Thymus (tissue), 11 donors: Measurements from ENCODE around the gene KCNK17. TPM values are rescaled to one million over a fixed set of nuclear protein-coding genes. Genes with fewer than 3 reads are reported as not detected.
"Not testable (repeated sequence)": the region's sequence is repeated elsewhere in the genome, so short reads cannot be mapped to it uniquely, and the experiment has no call there.

Experiments used
- DNase-seq, 9 donors: peaks; one replicate each; pipeline ENCODE4 v3.0.0-alpha.2; 2013; ENCODE audit warnings: low spot score in 9 of 9, low read depth in 6 of 9, missing footprints in 1 of 9
- H3K27ac ChIP-seq, 2 donors: one replicate each; pipeline ENCODE4 v1.5.1; 2013; ENCODE audit warnings: control low read depth in 1 of 2, low read depth in 1 of 2, low read length in 1 of 2, mild to moderate bottlenecking in 1 of 2, moderate library complexity in 1 of 2
- H3K27me3 ChIP-seq, 2 donors: one replicate each; pipeline ENCODE4 v1.5.1; 2013; ENCODE audit warnings: low read length in 1 of 2; ENCODE audit not compliant: control insufficient read depth in 2 of 2, insufficient read depth in 1 of 2
- H3K36me3 ChIP-seq, 2 donors: one replicate each; pipeline ENCODE4 v1.5.1; 2013; ENCODE audit warnings: low read length in 1 of 2, mild to moderate bottlenecking in 1 of 2, moderate library complexity in 1 of 2; ENCODE audit not compliant: control insufficient read depth in 2 of 2, insufficient read depth in 2 of 2
- H3K4me1 ChIP-seq, 2 donors: one replicate each; pipeline ENCODE4 v1.5.1; 2013; ENCODE audit warnings: low read length in 2 of 2; ENCODE audit not compliant: control insufficient read depth in 2 of 2, insufficient read depth in 2 of 2
- H3K4me3 ChIP-seq, 2 donors: one replicate each; pipeline ENCODE4 v1.5.1; 2013; ENCODE audit warnings: low read length in 2 of 2, control low read depth in 1 of 2, mild to moderate bottlenecking in 1 of 2
- H3K9me3 ChIP-seq, 2 donors: one replicate each; pipeline ENCODE4 v1.5.1; 2013; ENCODE audit warnings: low read length in 1 of 2, mild to moderate bottlenecking in 1 of 2; ENCODE audit not compliant: control insufficient read depth in 2 of 2, insufficient read depth in 1 of 2
- WGBS: extraction: QIAGEN DNeasy Blood & Tissue Kit; methylation state at CpG from one replicate; pipeline ENCODE4 v1.1.7; 2013; 5-methylcytosine and 5-hydroxymethylcytosine counted together
- polyA plus RNA-seq: library from polyadenylated mRNA; stranded (reverse); fragments of 200-250 nt; gene quantifications from one replicate; pipeline ENCODE4 v1.2.3, GENCODE V29; 2013
- total RNA-seq: library from RNA; stranded (reverse); fragments of 120-200 nt; gene quantifications from one replicate; pipeline ENCODE4 v1.2.4, GENCODE V29; 2013
- donor health status: healthy.

KCNK17 gene
- total and polyA plus RNA-seq, 2 donors: 0.80 to 1.0 TPM

DNA sequence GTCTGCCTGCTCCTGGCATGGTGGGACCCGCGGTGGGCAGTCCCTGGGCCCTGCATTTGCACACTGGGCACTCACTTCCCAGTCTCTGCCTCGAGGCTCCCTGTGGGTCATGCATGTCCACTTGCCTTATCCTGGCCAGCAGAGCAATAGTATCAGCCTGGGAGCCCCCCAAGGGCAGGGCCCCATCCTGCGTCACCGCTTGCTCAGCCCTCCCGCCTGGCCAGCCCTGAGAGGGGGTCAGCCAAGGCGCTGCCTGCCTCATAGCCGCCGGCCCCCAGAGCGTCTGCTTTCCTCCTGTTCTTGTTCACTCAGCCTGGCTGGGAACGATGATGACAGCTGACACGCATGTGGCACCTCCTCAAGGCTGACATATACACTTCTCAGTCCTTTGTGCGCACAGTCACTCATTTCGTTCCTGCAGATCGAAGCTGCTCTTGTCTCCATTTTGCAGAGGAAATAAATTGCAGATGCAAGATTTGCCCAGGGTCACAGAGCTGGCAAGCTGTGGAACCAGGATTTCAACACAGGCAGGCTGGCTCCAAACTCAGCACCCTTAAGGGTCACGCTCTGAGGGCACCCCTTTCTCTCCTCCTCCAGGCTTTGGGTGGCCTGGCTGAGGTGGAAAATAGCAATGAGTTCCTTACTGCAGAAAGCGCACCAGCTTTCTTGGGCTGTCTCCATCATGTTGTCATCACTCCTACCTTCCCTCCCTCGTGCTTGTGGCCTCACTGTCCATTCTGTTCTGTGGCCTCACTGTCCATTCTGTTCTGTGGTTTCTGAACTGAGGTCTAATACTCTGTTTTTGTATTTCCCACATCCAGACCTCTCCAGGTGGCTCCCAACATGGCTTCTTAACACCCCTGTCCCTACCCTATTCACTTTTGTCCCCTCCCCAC, 17.2 kb downstream of the KCNK17 start:
- DNase-seq: no peak
- Histone ChIP-seq H3K9me3 (no peaks in the 10 kb centered on the region), H3K27ac (no peak overlapping the region), H3K4me1 (no peaks in the 10 kb centered on the region), H3K4me3 (no peak overlapping the region), H3K36me3 (no peaks in the 10 kb centered on the region), H3K27me3 (no peaks in the 10 kb centered on the region)
- 89% methylated on average over 18 of the region's 18 CpGs for WGBS

GRCh38 chr6:39295611-39296011, 18.6 kb downstream of the KCNK17 start:
- Histone ChIP-seq H3K27ac (no peak overlapping the region), H3K36me3 (no peaks in the 10 kb centered on the region), H3K4me1 (no peaks in the 10 kb centered on the region), H3K9me3 (no peaks in the 10 kb centered on the region), H3K27me3 (no peaks in the 10 kb centered on the region), H3K4me3 (no peak overlapping the region)
- 90% methylated on average over 5 of the region's 5 CpGs for WGBS
- DNase-seq: no peak

DNA sequence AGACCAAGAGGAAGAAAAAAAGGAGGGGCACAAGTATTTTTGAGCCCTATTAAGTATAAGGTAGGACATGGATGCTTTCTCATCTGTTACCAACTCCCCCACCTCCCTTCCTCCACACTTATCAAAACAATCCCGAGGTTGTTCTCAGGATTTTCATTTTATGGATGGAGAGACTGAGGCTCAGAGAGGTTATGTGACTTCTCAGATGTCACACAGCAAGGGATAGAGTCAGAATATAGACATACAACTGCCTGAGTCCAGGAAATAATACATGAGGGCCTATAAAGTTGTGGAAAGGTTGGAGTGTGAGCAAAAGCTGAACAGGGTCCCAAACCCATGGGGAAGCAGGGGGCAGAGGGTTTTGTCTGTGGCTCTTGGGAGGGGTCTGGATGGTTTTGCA, 19.3 kb downstream of the KCNK17 start:
- no peak overlapping the region for H3K27ac ChIP-seq
- no peak overlapping the region for H3K4me3 ChIP-seq
- H3K9me3 ChIP-seq: no peaks in the 10 kb centered on the region
- DNase-seq: no peak
- no peaks in the 10 kb centered on the region for H3K36me3 ChIP-seq
- WGBS: 84% methylated on average over 1 of the region's 1 CpG
- no peaks in the 10 kb centered on the region for H3K4me1 ChIP-seq
- H3K27me3 ChIP-seq: no peaks in the 10 kb centered on the region

GRCh38 chr6:39294133-39294532, 20.1 kb downstream of the KCNK17 start:
- Histone ChIP-seq H3K36me3 (no peaks in the 10 kb centered on the region), H3K27ac (no peak overlapping the region), H3K4me3 (no peak overlapping the region), H3K27me3 (no peaks in the 10 kb centered on the region), H3K4me1 (no peaks in the 10 kb centered on the region), H3K9me3 (no peaks in the 10 kb centered on the region)
- DNase-seq: no peak
- 83% methylated on average over 5 of the region's 5 CpGs for WGBS

- no peaks in the 10 kb centered on the region for H3K27me3 ChIP-seq
- WGBS: 96% methylated on average over 6 of the region's 6 CpGs
- H3K36me3 ChIP-seq: no peaks in the 10 kb centered on the region
- H3K27ac ChIP-seq: no peak overlapping the region
- H3K9me3 ChIP-seq: no peaks in the 10 kb centered on the region
- H3K4me3 ChIP-seq: no peak overlapping the region
- DNase-seq: no peak
- H3K4me1 ChIP-seq: no peaks in the 10 kb centered on the region
Observed at GRCh38 chr6:39292637-39293036, 21.6 kb downstream of the KCNK17 start.

GRCh38 chr6:39289490-39289889, 24.7 kb downstream of the KCNK17 start:
- Histone ChIP-seq H3K27me3 (no peaks in the 10 kb centered on the region), H3K4me1 (no peaks in the 10 kb centered on the region), H3K27ac (no peak overlapping the region), H3K4me3 (no peak overlapping the region), H3K9me3 (no peaks in the 10 kb centered on the region), H3K36me3 (no peaks in the 10 kb centered on the region)
- no peak for DNase-seq
- WGBS: 95% methylated on average over 2 of the region's 2 CpGs

DNA sequence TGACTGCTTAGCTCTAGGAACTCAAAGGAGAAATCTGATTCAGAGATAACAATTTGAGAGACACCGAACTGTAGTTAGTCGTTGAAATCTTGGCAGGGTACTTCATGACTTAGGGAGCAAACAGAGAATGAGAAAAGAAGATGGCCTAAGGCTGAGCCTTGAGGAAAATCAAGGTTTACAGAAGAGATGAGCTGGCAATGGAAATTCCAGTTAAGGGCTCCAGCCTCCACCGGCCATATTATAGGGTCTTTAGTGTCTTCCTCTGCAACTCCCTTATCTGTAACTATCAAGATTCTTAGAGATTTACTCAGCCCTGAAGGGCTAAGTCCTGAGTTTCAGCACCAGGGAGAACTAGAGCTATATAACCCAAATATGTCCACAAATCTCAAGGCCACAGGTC, 26.6 kb downstream of the KCNK17 start:
- H3K4me3 ChIP-seq: no peak overlapping the region
- H3K27me3 ChIP-seq: no peaks in the 10 kb centered on the region
- no peaks in the 10 kb centered on the region for H3K36me3 ChIP-seq
- no peak for DNase-seq
- 96% methylated on average over 3 of the region's 3 CpGs for WGBS
- H3K9me3 ChIP-seq: no peaks in the 10 kb centered on the region
- no peaks in the 10 kb centered on the region for H3K4me1 ChIP-seq
- no peak overlapping the region for H3K27ac ChIP-seq

DNA sequence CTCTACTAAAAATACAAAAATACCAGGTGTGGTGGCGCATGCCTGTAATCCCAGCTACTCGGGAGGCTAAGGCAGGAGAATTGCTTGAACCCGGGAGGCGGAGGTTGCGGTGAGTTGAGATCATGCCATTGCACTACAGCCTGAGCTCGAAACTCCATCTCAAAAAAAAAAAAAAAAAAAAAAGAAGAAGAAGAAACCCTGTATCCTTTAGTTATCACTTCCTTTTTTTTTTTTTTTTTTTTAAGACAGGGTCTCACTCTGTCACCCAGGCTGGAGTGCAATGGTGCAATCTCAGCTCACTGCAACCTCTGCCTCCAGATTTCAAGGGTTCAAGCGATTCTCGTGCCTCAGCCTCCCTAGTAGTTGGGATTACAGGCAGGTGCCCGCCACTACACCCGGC, 27.6 kb downstream of the KCNK17 start:
- H3K27me3 ChIP-seq, H3K27ac ChIP-seq, H3K9me3 ChIP-seq, H3K36me3 ChIP-seq, H3K4me1 ChIP-seq, DNase-seq, H3K4me3 ChIP-seq: not testable (repeated sequence)
- whole genome bisulfite sequencing: 82% methylated on average over 10 of the region's 10 CpGs

GRCh38 chr6:39282774-39283173, 31.4 kb downstream of the KCNK17 start:
- Histone ChIP-seq H3K4me3 (no peak overlapping the region), H3K36me3 (no peaks in the 10 kb centered on the region), H3K9me3 (no peaks in the 10 kb centered on the region), H3K27me3 (peaks cover 0 to 3% of the 10 kb centered on the region in 2 donors), H3K4me1 (peaks cover 0 to 8% of the 10 kb centered on the region in 2 donors), H3K27ac (no peak overlapping the region)
- no peak for DNase-seq
- 66% methylated on average over 2 of the region's 2 CpGs for WGBS
